ENCODE measurements around the gene OBSCN.

The OBSCN gene

GRCh38 chr1:228311091-228311490 lies 103.2 kb downstream of the OBSCN start:
- ATAC-seq, result no peak

DNA sequence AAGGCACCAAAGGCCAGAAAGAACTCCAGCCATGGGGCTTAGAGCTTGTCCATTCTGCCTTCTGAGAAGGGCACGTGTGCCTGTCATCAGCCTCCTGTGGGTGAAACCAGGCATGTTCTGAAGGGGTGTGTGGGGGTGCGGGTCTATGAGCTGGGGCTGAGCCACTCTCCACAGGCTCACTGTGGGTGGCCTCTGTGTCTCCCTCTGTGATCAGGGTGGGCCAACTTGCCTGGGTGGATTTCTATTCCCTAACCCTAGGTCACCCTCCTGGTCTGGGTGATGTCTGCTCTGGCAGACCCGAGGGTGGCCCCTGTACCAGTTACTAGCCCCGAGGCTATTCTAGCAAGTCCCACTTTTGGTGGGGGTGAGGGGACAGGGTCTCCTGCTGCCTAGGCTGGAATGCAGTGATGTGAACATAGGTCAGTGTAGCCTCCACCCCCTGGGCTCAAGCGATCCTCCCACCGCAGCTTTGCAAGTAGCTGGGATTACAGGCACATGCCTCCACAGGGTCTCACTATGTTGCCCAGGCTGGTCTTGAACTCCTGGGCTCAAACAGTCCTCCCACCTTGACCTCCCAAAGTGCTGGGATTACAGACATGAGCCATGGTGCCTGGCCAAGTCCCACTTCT lies 104.4 kb downstream of the OBSCN start:
- no peak for ATAC-seq

- ATAC-seq, result no peak
Observed at GRCh38 chr1:228313536-228314277, 105.9 kb downstream of the OBSCN start.

- ATAC-seq, result no peak
Observed at GRCh38 chr1:228314315-228314657, 106.4 kb downstream of the OBSCN start.

GRCh38 chr1:228314658-228315483 lies 107.0 kb downstream of the OBSCN start:
- no peak for ATAC-seq

DNA sequence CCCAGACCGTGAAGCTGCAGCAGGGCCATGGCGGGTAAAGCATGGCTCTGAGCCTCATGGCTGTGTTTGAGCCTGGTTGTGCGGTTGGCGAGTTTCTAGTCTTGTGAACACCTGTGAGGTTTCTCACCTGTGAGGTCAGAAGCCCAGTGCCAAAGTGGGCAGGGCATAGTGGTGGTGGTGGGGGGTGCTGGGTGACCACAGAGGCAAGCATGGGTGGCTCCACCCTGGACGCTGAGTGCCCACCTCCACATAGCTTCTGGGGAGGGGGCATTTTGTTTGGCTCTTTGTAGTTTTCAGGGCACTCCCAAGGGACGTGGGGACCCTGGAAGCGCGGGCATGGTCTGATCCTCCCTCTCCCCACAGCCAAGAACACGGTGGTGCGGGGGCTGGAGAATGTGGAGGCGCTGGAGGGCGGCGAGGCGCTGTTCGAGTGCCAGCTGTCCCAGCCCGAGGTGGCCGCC lies 107.7 kb downstream of the OBSCN start:
- no peak for ATAC-seq

GRCh38 chr1:228315945-228316588 lies 108.2 kb downstream of the OBSCN start:
- no peak for ATAC-seq

- ATAC-seq, result no peak
Observed at GRCh38 chr1:228316589-228317387, 108.9 kb downstream of the OBSCN start.

DNA sequence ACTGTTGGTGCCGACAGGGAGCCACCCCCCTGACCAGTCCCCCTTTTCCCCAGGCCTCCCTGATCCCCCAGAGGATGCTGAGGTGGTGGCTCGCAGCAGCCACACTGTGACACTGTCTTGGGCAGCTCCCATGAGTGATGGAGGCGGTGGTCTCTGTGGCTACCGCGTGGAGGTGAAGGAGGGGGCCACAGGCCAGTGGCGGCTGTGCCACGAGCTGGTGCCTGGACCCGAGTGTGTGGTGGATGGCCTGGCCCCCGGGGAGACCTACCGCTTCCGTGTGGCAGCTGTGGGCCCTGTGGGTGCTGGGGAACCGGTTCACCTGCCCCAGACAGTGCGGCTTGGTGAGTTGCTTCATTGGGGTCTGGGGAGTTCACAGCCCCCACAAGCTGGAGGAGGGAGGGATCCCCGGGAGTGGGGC lies 109.6 kb downstream of the OBSCN start:
- ATAC-seq, result no peak

- no peak for ATAC-seq
Observed at GRCh38 chr1:228317891-228318810, 110.3 kb downstream of the OBSCN start.

GRCh38 chr1:228318823-228319241 lies 111.0 kb downstream of the OBSCN start:
- no peak for ATAC-seq

DNA sequence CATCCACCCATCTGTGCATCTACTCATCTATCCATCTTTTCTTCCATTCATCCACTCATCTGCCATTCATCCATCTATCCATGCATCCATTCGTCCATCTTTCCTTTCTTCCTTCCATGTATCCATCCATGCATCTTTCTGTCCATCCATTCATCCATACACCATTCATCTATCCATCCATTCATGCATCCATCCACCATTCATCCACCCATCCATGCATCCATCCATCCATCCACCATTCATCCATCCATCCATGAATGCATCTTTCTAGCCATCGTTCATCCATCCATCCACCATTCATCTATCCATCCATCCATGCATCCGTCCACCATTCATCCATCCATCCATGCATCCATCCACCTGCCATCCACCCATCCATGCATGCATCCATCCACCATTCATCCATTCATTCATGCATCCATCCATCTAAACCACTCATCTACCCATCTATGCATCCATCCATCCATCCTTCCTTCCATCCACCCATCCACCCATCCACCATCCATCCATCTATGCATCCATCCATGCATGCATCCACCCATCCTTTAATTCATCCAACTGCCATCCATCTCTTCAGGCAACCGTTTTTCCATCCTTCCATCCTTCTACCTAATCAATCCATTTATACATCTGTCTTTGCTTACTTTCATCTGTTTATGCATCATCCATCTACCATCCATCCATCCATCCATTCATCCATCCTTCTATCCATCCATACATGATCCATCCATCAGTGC lies 111.7 kb downstream of the OBSCN start:
- ATAC-seq, result no peak

DNA sequence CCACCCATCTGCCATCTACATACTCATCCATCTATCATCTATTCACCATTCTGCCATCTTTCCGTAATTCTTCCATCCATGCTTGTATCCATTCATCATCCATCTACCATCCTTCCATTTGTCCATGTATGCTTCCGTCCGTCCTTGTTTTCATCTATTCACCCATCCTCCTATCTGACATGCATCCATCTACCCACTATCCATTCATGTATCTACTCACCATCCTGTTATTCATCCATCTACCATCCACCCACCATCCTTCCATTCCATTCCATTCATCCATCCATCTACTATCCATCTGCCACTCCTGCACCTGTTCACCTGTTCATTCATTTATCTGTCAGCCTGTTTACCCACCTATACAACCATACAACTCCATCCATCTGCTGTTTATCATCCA lies 112.5 kb downstream of the OBSCN start:
- ATAC-seq, result no peak

GRCh38 chr1:228321435-228321834 lies 113.6 kb downstream of the OBSCN start:
- no peak for ATAC-seq

GRCh38 chr1:228321895-228322294 lies 114.1 kb downstream of the OBSCN start:
- no peak for ATAC-seq

DNA sequence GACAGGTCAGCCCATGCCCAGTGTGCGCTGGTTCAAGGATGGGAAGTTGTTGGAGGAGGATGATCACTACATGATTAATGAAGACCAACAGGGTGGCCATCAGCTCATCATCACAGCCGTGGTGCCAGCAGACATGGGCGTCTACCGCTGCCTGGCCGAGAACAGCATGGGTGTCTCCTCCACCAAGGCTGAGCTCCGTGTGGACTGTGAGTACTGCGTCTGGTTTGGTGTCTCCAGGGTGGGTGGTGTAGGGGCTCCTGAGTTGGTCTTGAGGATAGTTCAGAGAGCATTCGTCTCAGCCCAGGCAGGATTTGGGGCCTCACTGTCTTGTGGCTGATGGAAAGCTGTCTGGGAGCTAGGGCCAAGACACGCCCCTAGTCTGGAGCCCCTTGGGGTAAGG lies 115.6 kb downstream of the OBSCN start:
- no peak for ATAC-seq

- ATAC-seq, result no peak
Observed at GRCh38 chr1:228325267-228325666, 117.4 kb downstream of the OBSCN start.

- ATAC-seq, result no peak
Observed at GRCh38 chr1:228329887-228330286, 122.0 kb downstream of the OBSCN start.

GRCh38 chr1:228332797-228333738 lies 125.2 kb downstream of the OBSCN start:
- ATAC-seq, result no peak
